HG03196 (cell line): Measurements from ENCODE around the gene KDM8.
A peak's percentile ranks its signal among the peaks of the same experiment; 100 is the strongest.

Experiments used
- ATAC-seq: cut with Tn5 transposase; IDR thresholded peaks from one replicate; pipeline ENCODE4 v1.9.1; 2021; ENCODE audit not compliant: unreplicated experiment

KDM8 gene

GRCh38 chr16:27267037-27267677 is 63.8 kb downstream of the KDM8 start:
- ATAC-seq = no peak

- ATAC-seq = peak; percentile 91
These were observed 65.3 kb downstream of the KDM8 start, which contains the start of gene NSMCE1 for GRCh38 chr16:27268376-27269299. TSS of gene NSMCE1 (minus strand) at chr16:27268772. CDS start at chr16:27257570, 11,202 bp downstream.

- no peak for ATAC-seq
These were observed 66.2 kb downstream of the KDM8 start for GRCh38 chr16:27269300-27270150.

GRCh38 chr16:27270349-27270748 is 67.0 kb downstream of the KDM8 start:
- ATAC-seq = no peak
